DOHH2 (cell line): ENCODE data around the gene SLC6A20.

ENCODE experiments used
- H3F3A ChIP-seq: fragments of 200-600 bp; sonication (generic), shearing (Covaris generic); 2 replicates; pipeline ENCODE4 v1.6.0; 2016; ENCODE audit warnings: antibody characterized with exemption, mild to moderate bottlenecking; ENCODE audit not compliant: control insufficient read depth, insufficient read depth
- H3K27ac ChIP-seq: fragments of 200-600 bp; sonication (generic); 2 replicates; pipeline ENCODE4 v1.5.1; 2014; ENCODE audit warnings: low read depth, mild to moderate bottlenecking, low read length, moderate library complexity
- H3K27me3 ChIP-seq: fragments of 200-600 bp; sonication (generic); 2 replicates; pipeline ENCODE4 v1.6.1; 2014; ENCODE audit warnings: mild to moderate bottlenecking, low read length, mixed read lengths; ENCODE audit not compliant: control insufficient read depth
- H3K36me3 ChIP-seq: fragments of 200-600 bp; sonication (generic); 2 replicates; pipeline ENCODE4 v1.6.1; 2014; ENCODE audit warnings: mild to moderate bottlenecking, low read length, moderate library complexity, mixed read lengths; ENCODE audit not compliant: control insufficient read depth
- H3K4me1 ChIP-seq: fragments of 200-600 bp; sonication (generic); 2 replicates; pipeline ENCODE4 v1.6.1; 2014; ENCODE audit warnings: mild to moderate bottlenecking, low read length, mixed read lengths; ENCODE audit not compliant: control insufficient read depth
- H3K4me2 ChIP-seq: fragments of 200-600 bp; sonication (generic); 2 replicates; pipeline ENCODE4 v1.6.0; 2014; ENCODE audit warnings: mild to moderate bottlenecking, low read length, moderate library complexity
- H3K4me3 ChIP-seq: fragments of 200-600 bp; sonication (generic); 2 replicates; pipeline ENCODE4 v1.5.1; 2014; ENCODE audit warnings: mild to moderate bottlenecking, low read length, mixed read lengths
- H3K79me2 ChIP-seq: fragments of 200-600 bp; sonication (generic); 2 replicates; pipeline ENCODE4 v1.6.1; 2014; ENCODE audit warnings: mild to moderate bottlenecking, low read length, mixed read lengths; ENCODE audit not compliant: control insufficient read depth
- H3K9me2 ChIP-seq: fragments of 200-600 bp; sonication (generic); replicated peaks from 2 replicates; pipeline ENCODE4 v1.6.1; 2014; ENCODE audit warnings: mild to moderate bottlenecking, low read length, mixed read lengths; ENCODE audit not compliant: control insufficient read depth
- H3K9me3 ChIP-seq: fragments of 200-600 bp; sonication (generic); 2 replicates; pipeline ENCODE4 v1.6.1; 2014; ENCODE audit warnings: antibody characterized with exemption, low read length, mixed read lengths; ENCODE audit not compliant: control insufficient read depth, insufficient read depth
- H4K20me1 ChIP-seq: fragments of 200-600 bp; sonication (generic); 2 replicates; pipeline ENCODE4 v1.6.0; 2014; ENCODE audit warnings: low read depth, mild to moderate bottlenecking, antibody characterized with exemption, low read length, moderate library complexity; ENCODE audit not compliant: control insufficient read depth, insufficient read depth
- CTCF ChIP-seq: fragments of 200-600 bp; sonication (generic); IDR thresholded peaks from one replicate; pipeline ENCODE4 v1.5.1; 2014; ENCODE audit warnings: antibody characterized with exemption, mild to moderate bottlenecking, low read depth, low read length; ENCODE audit not compliant: poor library complexity, severe bottlenecking
- EZH2phosphoT487 ChIP-seq: fragments of 200-600 bp; sonication (generic); IDR thresholded peaks from 2 replicates; pipeline ENCODE4 v1.6.1; 2017; ENCODE audit warnings: borderline replicate concordance, mild to moderate bottlenecking, antibody characterized with exemption, low read length, moderate library complexity, mixed read lengths

SLC6A20 gene

GRCh38 chr3:45832699-45833098 lies 36.4 kb upstream of the SLC6A20 start:
- Histone ChIP-seq H4K20me1 (no peaks in the 10 kb centered on the region), H3K27me3 (no peaks in the 10 kb centered on the region), H3K9me3 (no peaks in the 10 kb centered on the region), H3K4me1 (no peaks in the 10 kb centered on the region), H3K4me2 (no peak overlapping the region), H3K4me3 (no peak overlapping the region), H3K79me2 (no peaks in the 10 kb centered on the region), H3F3A (no peaks in the 10 kb centered on the region), H3K9me2 (no peaks in the 10 kb centered on the region), H3K36me3 (no peaks in the 10 kb centered on the region), H3K27ac (no peak overlapping the region)
- TF ChIP-seq EZH2phosphoT487 (no peak), CTCF (peak; percentile 12)

DNA sequence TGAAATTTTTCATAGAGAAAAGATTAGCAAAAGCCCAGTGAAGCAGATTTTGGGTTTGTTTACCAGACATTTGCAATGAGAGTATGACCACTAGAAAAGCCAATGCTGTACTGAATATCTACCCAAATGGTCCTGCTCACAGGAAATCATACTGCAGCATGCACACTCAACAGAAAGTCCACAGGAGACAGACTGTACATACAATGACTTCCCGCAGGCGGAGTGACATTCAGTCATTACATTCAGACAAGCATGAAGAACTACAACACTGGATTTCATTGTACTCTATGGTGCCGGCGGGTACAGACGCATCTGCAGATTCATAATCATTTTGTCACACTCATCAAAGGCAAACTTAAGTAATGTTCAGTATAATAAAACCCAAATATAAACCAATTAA lies 33.8 kb upstream of the SLC6A20 start:
- H3K79me2 ChIP-seq = no peaks in the 10 kb centered on the region
- no peaks in the 10 kb centered on the region for H4K20me1 ChIP-seq
- H3K9me3 ChIP-seq = no peaks in the 10 kb centered on the region
- H3K4me2 ChIP-seq = no peak overlapping the region
- H3K27ac ChIP-seq = no peak overlapping the region
- H3K36me3 ChIP-seq = no peaks in the 10 kb centered on the region
- no peaks in the 10 kb centered on the region for H3K4me1 ChIP-seq
- no peak for TF ChIP-seq CTCF
- no peak for TF ChIP-seq EZH2phosphoT487
- H3K4me3 ChIP-seq = no peak overlapping the region
- H3F3A ChIP-seq = no peaks in the 10 kb centered on the region
- H3K9me2 ChIP-seq = no peaks in the 10 kb centered on the region
- no peaks in the 10 kb centered on the region for H3K27me3 ChIP-seq

DNA sequence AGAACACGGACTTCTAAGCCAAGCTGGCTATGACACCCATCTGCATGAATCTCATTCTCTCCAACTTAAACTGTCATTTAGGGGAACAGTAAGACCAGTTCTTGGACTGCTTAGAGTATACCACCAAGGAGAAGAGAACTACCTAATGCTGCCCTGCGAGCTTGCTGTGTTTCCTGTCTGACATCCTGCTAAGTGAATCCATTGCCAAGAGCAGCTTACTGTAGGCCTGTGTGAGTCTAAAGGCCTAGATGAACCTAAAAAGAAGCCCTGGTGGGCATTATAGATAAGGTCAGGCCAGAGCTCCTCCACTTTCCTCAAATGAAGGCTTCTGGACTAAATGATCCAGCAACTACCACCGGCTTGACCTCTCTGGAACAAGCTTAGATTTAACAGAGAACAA lies 30.6 kb upstream of the SLC6A20 start:
- Histone ChIP-seq H3K27me3 (no peaks in the 10 kb centered on the region), H3K4me3 (no peak overlapping the region), H3F3A (no peaks in the 10 kb centered on the region), H3K36me3 (no peaks in the 10 kb centered on the region), H3K79me2 (no peaks in the 10 kb centered on the region), H4K20me1 (no peaks in the 10 kb centered on the region), H3K4me2 (no peak overlapping the region), H3K9me3 (no peaks in the 10 kb centered on the region), H3K9me2 (no peaks in the 10 kb centered on the region), H3K27ac (no peak overlapping the region), H3K4me1 (no peaks in the 10 kb centered on the region)
- no peak for TF ChIP-seq CTCF
- no peak for TF ChIP-seq EZH2phosphoT487

- H3K27me3 ChIP-seq = no peaks in the 10 kb centered on the region
- H3K27ac ChIP-seq = no peak overlapping the region
- H3K4me3 ChIP-seq = no peak overlapping the region
- H3K4me1 ChIP-seq = no peaks in the 10 kb centered on the region
- TF ChIP-seq EZH2phosphoT487 (no peak), CTCF (no peak)
- H3K79me2 ChIP-seq = no peaks in the 10 kb centered on the region
- H3K9me2 ChIP-seq = no peaks in the 10 kb centered on the region
- no peaks in the 10 kb centered on the region for H3K36me3 ChIP-seq
- H3F3A ChIP-seq = no peaks in the 10 kb centered on the region
- H3K9me3 ChIP-seq = no peaks in the 10 kb centered on the region
- no peak overlapping the region for H3K4me2 ChIP-seq
- H4K20me1 ChIP-seq = no peaks in the 10 kb centered on the region
Measured at GRCh38 chr3:45826321-45826720, 30.0 kb upstream of the SLC6A20 start.
